Measurements from ENCODE around the gene PATJ.

GRCh38 chr1:61887076-61887867 lies 145.0 kb downstream of the PATJ start:
- no peak for TF ChIP-seq CTCF (IDR thresholded peaks at IDR 0.05)
- TF ChIP-seq EP300 (IDR thresholded peaks at IDR 0.05): no peak
- no peak for TF ChIP-seq POLR2A (IDR thresholded peaks at IDR 0.05)
- TF ChIP-seq POLR2AphosphoS5 (IDR thresholded peaks at IDR 0.05): no peak
